Measurements from ENCODE around the gene CCNY.

Gene CCNY

GRCh38 chr10:35390161-35390840 is 54.0 kb downstream of the CCNY start:
- Histone ChIP-seq H3K36me3 (ENCODE audit: control insufficient read depth, insufficient read depth, low read length) (no peaks in the 10 kb centered on the region), H3K79me2 (peaks cover 74% of the 10 kb centered on the region), H3K4me2 (ENCODE audit: low read length) (no peak overlapping the region), H3K9ac (no peak overlapping the region), H3K4me3 (ENCODE audit: low read depth, low read length) (no peak overlapping the region), H3K9me3 (ENCODE audit: control insufficient read depth, low read length) (no peaks in the 10 kb centered on the region), H2AFZ (no peak overlapping the region), H3K27ac (no peak overlapping the region), H3K27me3 (ENCODE audit: control insufficient read depth, insufficient read depth, low read length) (no peaks in the 10 kb centered on the region), H3K4me1 (peaks cover 9% of the 10 kb centered on the region)
- TF ChIP-seq CTCF (IDR thresholded peaks at IDR 0.05) = no peak

GRCh38 chr10:35390843-35391152 is 54.5 kb downstream of the CCNY start:
- H3K4me2 ChIP-seq (ENCODE audit: low read length) = no peak overlapping the region
- H3K9ac ChIP-seq = no peak overlapping the region
- H3K79me2 ChIP-seq = peaks cover 76% of the 10 kb centered on the region
- no peaks in the 10 kb centered on the region for H3K9me3 ChIP-seq (ENCODE audit: control insufficient read depth, low read length)
- no peaks in the 10 kb centered on the region for H3K27me3 ChIP-seq (ENCODE audit: control insufficient read depth, insufficient read depth, low read length)
- H3K36me3 ChIP-seq (ENCODE audit: control insufficient read depth, insufficient read depth, low read length) = no peaks in the 10 kb centered on the region
- H2AFZ ChIP-seq = no peak overlapping the region
- H3K4me3 ChIP-seq (ENCODE audit: low read depth, low read length) = no peak overlapping the region
- no peak for TF ChIP-seq CTCF (IDR thresholded peaks at IDR 0.05)
- H3K27ac ChIP-seq = no peak overlapping the region
- peaks cover 9% of the 10 kb centered on the region for H3K4me1 ChIP-seq

DNA sequence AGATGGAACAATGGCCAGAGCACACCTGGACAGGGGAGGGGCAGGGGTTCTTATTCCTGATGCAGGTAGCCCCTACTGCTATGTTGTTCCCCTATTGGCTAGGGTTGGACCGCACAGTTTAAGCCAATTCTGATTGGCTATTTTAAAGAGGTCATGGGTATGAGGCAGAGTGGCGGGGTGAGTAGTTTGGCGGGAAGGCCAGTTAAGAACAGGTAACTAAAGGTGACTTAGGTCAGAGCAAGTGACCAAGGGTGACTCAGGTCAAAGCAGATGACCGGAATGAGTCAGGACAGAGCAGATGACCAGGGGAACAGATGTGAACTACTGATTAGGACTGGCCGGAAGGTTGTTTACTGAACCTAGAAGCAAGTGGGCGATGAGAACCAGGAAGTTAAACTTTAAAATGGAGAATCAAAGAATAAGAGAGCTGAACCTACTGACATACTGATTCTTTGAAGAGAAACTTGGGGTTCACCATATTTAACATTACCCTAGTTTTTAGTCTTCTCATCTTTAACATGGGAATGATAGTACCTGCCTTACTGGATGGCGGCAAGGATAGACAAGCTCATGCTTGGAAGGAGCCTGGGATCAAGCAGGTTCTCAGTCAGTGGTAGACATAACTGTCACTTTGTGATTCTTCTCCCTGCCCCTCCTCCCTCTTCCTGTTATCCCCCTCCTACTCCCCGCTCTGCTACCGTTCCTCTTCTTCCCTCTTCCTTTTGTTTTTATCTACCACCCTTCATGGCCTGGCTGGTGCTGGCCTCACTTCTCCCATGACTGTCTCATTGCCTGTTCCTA is 55.0 kb downstream of the CCNY start:
- no peak overlapping the region for H3K9ac ChIP-seq
- no peaks in the 10 kb centered on the region for H3K36me3 ChIP-seq (ENCODE audit: control insufficient read depth, insufficient read depth, low read length)
- no peaks in the 10 kb centered on the region for H3K9me3 ChIP-seq (ENCODE audit: control insufficient read depth, low read length)
- peaks cover 9% of the 10 kb centered on the region for H3K4me1 ChIP-seq
- no peak overlapping the region for H3K4me2 ChIP-seq (ENCODE audit: low read length)
- no peak overlapping the region for H3K27ac ChIP-seq
- H3K79me2 ChIP-seq = peaks cover 76% of the 10 kb centered on the region
- H3K4me3 ChIP-seq (ENCODE audit: low read depth, low read length) = no peak overlapping the region
- H2AFZ ChIP-seq = no peak overlapping the region
- no peaks in the 10 kb centered on the region for H3K27me3 ChIP-seq (ENCODE audit: control insufficient read depth, insufficient read depth, low read length)
- TF ChIP-seq CTCF (IDR thresholded peaks at IDR 0.05) = no peak

DNA sequence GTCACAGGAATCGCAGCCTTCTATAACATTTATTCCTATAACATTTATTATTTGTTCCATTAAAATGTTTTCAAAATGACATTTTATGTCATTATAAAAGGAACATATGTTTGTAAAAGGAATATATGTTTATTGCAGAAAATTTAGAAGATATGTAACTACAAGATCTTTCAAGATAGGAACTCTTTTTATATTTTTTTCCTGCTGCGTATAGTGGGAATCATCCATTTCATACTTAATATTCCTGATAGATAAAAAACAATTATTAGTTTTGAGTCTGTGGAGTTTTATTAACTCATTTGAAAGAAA is 55.6 kb downstream of the CCNY start:
- Histone ChIP-seq H3K4me1 (peaks cover 9% of the 10 kb centered on the region), H3K4me3 (ENCODE audit: low read depth, low read length) (no peak overlapping the region)
- no peak for TF ChIP-seq CTCF (IDR thresholded peaks at IDR 0.05)

More for the DNA sequence above, 55.6 kb downstream of the CCNY start:
- Histone ChIP-seq H3K27me3 (ENCODE audit: control insufficient read depth, insufficient read depth, low read length) (no peaks in the 10 kb centered on the region), H3K36me3 (ENCODE audit: control insufficient read depth, insufficient read depth, low read length) (no peaks in the 10 kb centered on the region), H3K9me3 (ENCODE audit: control insufficient read depth, low read length) (no peaks in the 10 kb centered on the region), H3K27ac (no peak overlapping the region), H3K9ac (no peak overlapping the region), H3K79me2 (peaks cover 79% of the 10 kb centered on the region), H3K4me2 (ENCODE audit: low read length) (no peak overlapping the region), H2AFZ (no peak overlapping the region)
